Activated CD8-positive, alpha-beta memory T cell treated with anti-CD3 and anti-CD28 coated beads for 36 hours (primary cell): ENCODE results near the gene ZNF275. TPM values are rescaled to one million over a fixed set of nuclear protein-coding genes. Genes with fewer than 3 reads are reported as not detected.
"Not testable (repeated sequence)": the region's sequence is repeated elsewhere in the genome, so short reads cannot be mapped to it uniquely, and the experiment has no call there.

Source experiments
- CTCF ChIA-PET: fragments of 350-600 bp; sonication (Branson Sonifier 250); formaldehyde crosslinking; loops from one replicate; lab custom pipeline; 2021; ENCODE audit warnings: antibody characterized with exemption; lab: Charles Lee
- POLR2A ChIA-PET: fragments of 350-600 bp; sonication (Branson Sonifier 250); formaldehyde crosslinking; loops from one replicate; lab custom pipeline; 2021; ENCODE audit warnings: antibody characterized with exemption; lab: Charles Lee
- total RNA-seq, 2 experiments: library from RNA; stranded (reverse); gene quantifications; one replicate each; pipeline ENCODE4 v1.2.3, GENCODE V29; 2021

ZNF275 gene, protein sequence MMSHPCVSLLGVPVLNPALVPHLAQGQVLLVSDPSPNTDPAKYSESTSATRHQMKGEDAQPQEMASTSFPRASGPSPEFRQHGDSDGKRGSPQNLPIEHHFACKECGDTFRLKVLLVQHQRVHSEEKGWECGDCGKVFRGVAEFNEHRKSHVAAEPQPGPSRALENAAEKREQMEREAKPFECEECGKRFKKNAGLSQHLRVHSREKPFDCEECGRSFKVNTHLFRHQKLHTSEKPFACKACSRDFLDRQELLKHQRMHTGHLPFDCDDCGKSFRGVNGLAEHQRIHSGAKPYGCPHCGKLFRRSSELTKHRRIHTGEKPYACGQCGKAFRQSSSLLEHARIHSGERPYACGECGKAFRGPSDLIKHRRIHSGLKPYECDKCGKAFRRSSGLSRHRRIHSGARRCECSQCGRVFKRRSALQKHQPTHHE
- total RNA-seq = 10 to 100 TPM; 10.3 to 10.9 TPM

- POLR2A ChIA-PET = interaction anchor here (0.6 kb wide), 1 partner anchor 375 kb away, joined by 5 read pairs; no protein-coding TSS in a partner anchor
- CTCF ChIA-PET = interaction anchor here (0.8 kb wide), 1 partner anchor 30 kb away, joined by 3 read pairs; no protein-coding TSS in a partner anchor
Observed at GRCh38 chrX:153333821-153334653, at the start of gene ZNF275. ZNF275 (plus strand) TSS chrX:153334153; CDS start chrX:153336680, 2,527 bp downstream.

DNA sequence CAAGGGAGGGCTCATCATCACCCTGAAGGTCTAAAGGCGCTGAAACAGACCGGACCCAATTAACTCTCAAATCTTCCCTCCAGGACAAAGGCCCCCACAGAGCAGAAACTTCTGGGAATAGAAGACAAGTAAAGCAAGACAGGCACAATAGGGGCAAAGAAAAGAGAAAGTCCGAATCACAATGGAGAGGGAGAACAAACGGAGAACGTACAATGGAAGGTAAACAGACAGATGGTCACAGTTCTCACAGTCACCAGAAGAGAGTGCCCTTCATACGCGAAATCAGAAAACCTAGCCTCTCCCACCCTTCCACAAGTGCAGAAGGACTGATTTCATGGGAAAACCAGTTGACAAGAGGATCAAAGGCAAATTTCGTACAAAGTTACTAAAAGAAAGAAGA, 48.3 kb upstream of the ZNF275 start:
- CTCF ChIA-PET, POLR2A ChIA-PET: not testable (repeated sequence)

DNA sequence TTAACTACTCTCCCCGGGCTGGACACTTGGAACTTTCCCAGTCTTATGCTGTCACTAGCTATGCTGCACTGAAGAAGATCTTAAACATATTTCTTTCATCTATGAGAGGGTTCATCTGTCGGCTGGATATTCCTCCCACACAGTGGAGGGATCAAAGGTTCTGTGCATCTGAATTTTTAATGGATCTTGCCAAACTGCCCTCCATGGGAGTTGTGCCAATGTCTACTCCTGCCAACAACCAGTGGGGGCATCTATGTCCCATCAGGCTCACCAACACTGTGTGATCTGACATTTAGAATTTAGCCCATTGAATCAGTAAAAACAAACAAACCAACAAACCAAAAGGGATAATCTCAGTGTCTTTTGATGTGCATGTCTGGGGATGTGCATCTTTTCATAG, 45.1 kb upstream of the ZNF275 start:
- CTCF ChIA-PET, POLR2A ChIA-PET: not testable (repeated sequence)

GRCh38 chrX:153293485-153294071, 40.4 kb upstream of the ZNF275 start:
- POLR2A ChIA-PET = not testable (repeated sequence)

GRCh38 chrX:153297376-153297775, 36.6 kb upstream of the ZNF275 start:
- CTCF ChIA-PET = no interaction called here

More at GRCh38 chrX:153293485-153294071, 40.4 kb upstream of the ZNF275 start:
- CTCF ChIA-PET = not testable (repeated sequence)

DNA sequence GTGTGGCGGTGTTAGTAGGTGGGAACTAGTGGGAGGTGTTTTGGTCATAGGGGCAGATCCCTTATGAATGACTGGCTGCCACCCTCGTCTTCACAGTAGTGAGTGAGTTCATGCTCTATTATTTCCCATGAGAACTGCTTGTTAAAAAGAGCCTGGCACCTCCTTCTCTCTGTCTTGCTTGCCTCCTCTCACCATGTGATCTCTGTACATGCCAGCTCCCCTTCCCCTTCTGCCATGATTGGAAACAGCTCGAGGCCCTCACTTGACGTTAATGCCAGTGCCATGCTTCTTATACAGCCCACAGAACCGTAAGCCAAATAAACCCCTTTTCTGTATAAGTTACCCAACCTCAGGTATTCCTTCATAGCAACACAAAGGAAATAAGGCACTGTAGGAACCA, 34.1 kb upstream of the ZNF275 start:
- CTCF ChIA-PET = no interaction called here
- POLR2A ChIA-PET = no interaction called here

More at GRCh38 chrX:153297376-153297775, 36.6 kb upstream of the ZNF275 start:
- POLR2A ChIA-PET = no interaction called here

DNA sequence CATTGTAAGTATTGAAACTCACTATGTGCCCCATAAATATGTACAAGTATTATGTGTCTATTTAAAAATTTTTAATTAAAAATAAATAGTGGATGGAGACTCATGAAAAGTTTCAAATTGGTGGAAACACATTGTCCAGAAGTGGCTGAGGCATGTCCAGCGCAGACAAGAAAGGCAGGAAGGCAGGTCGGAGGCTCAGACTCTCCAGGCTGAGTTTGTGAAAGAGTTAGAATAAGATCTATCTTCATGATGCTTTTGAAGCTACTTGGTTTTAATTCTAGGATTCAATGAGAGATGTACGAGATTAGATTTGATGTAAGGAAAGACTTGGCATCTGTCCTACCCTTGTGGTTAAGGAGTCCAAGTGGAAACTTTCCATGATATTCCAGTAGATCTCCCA, 32.2 kb upstream of the ZNF275 start:
- ChIA-PET CTCF (no interaction called here), POLR2A (no interaction called here)

GRCh38 chrX:153302796-153303195, 31.2 kb upstream of the ZNF275 start:
- POLR2A ChIA-PET = no interaction called here
- CTCF ChIA-PET = no interaction called here

DNA sequence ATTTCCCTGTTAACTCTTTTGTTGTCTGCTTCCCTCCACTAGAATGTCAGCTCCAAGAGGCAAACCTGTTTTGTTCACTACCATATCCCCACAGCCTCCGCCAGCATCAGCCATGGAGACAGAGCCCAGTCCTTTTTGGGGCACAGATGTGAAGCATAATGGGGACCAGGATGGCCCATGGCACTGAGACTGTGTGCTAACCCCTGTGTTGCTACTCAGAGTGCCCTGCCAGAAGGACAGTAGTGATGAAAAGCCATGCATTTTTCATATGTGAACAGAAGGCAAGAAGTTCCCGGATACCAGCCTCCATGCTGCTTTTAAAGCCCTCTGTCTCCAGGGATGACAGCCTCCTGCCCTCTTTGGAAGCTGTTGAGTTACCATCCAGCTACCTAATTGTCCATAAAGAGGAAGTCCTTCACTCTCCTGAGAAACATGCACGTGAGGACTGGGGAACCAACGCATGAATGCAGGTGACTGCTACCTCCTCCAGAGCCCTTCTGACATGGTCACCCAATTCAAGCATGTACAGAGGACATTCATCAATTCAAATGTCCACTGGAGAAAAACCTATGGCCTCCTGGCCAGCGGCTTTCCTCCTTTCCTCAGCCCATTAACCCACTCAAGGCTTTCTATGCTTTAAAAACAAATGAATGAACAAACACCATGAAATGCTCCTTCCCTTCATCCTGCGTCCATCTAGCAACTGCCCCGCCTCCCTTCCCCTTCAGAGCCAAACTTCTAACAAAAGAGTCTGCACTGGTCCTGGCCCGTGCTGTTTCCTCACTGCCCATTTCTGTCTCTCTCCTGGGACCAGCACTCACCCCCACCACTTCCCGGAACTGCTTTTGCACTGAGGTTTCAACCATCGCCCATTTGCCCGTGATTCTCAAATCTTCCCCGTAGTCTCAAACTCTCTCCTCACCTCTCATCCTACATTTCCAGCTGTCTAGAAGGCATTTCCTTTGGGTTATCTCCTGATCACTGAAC, 30.4 kb upstream of the ZNF275 start:
- ChIA-PET POLR2A (no interaction called here), CTCF (interaction anchor here (0.8 kb wide), 1 partner anchor 31 kb away, joined by 3 read pairs; no protein-coding TSS in a partner anchor)

- ChIA-PET CTCF (no interaction called here), POLR2A (no interaction called here)
Observed at GRCh38 chrX:153304988-153305736, 28.8 kb upstream of the ZNF275 start.

GRCh38 chrX:153305972-153306371, 28.0 kb upstream of the ZNF275 start:
- ChIA-PET POLR2A (no interaction called here), CTCF (no interaction called here)

DNA sequence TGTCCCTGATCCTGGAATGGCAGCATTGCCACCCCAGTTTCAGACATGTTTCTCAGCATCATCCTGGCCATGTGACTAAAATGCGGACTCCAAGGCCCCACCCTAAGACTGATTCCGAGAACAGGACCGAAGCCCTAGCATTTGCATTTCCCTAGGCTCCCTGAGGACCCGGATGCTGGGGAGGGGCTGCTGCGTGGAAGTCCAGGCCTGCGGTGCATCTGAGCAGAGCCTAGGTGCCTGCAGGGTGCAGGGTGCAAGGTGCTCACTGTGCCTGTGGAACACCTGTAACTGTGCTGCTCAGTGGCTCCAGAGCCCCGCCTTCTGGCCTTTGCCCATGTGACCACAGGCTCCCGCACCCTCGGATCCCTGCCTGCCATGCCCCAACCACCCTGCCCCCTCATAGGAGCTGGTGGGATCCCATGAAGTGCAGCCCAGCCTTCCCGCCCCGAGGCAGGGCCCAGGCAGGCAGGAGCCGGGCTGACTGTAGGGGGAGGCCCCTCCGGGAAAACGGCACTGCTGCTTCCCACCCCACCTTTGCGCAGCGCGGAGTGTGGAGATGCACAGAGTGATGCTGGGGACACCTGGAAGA, 27.3 kb upstream of the ZNF275 start:
- CTCF ChIA-PET = no interaction called here
- POLR2A ChIA-PET = no interaction called here

DNA sequence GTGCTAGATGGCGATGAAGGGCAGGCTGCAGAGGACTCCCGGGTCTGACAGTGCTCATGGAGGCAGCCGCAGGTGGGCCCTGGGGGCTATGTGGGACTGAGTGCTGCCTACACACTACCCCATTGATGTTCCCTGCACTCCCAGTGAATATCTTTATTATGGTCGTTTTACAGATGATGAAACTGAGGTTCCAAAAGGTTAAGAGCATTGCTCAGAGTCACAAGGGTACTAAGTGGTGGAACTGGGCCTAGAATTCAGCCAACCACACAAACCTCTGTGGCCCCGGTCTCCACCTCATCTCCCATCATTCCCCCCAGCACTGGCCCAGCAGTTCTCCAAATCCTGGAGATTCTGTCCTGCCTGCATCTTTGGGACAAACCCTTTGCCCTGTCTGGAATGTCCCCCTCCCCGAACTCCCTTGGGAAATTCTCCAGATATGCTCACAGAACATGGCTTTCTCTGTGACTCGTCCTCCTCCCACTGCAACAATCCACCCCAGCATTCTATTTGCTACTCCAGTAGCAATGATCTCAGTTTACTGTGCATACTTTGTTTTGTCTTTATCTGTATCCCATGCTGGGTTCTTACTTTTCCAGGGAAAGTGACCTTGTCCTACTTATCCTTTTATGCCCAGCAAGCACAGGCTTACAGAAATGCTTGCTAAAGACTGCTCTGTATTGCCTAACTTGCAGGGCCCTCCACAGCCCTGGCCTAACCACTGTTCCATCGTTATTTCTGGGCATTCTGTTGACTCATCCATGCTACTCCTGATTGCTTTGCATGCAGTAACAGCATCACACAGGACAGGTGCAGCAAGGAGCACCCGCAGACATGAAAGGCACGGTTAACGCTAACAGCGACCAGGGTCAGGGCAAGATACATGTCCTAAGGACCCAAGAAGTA, 26.4 kb upstream of the ZNF275 start:
- CTCF ChIA-PET = no interaction called here
- POLR2A ChIA-PET = no interaction called here

GRCh38 chrX:153310901-153311300, 23.1 kb upstream of the ZNF275 start:
- CTCF ChIA-PET = no interaction called here

GRCh38 chrX:153312041-153312440, 21.9 kb upstream of the ZNF275 start:
- CTCF ChIA-PET = no interaction called here
- POLR2A ChIA-PET = no interaction called here

More at GRCh38 chrX:153310901-153311300, 23.1 kb upstream of the ZNF275 start:
- POLR2A ChIA-PET = no interaction called here

DNA sequence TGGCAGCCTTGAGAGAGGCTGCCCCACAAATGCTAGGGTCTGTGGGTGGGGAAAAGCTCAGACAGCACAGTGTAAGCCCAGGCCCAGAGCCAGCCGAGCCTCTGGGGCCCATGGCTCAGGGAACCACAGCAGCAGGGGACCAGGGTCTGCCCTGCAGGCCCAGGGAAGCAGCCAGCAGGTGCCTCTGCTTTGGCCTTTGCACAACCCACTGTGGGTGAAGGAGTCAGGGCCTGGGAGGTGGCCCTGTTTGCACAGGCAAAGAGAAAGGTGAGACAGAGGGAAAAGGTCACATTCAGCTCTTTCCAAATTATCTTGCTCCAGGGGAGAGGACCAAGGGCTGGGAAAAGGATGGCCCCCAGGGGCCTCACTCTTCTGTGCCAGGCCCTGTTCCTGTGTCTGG, 21.1 kb upstream of the ZNF275 start:
- CTCF ChIA-PET = no interaction called here
- POLR2A ChIA-PET = no interaction called here

DNA sequence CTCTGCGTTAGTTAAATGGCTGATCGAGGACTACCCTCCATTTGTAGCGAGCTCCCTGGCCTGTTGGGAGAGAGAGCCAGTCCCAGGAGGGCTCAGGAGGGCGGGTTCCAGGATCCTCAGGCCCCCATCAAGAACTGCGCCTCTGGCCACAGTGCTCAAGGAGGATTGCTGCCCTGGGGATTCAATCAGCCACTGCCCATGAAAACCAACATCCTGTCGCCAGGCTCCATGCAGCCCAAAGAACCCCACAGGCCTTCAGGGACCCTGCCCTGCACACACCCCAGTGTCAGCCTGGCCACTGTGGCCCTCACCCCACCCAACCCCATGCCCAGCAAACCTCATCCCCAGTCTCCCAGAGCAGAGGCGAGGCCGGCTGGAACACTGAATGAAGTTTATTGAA, 16.6 kb upstream of the ZNF275 start:
- POLR2A ChIA-PET = no interaction called here

More for the DNA sequence above, 16.6 kb upstream of the ZNF275 start:
- CTCF ChIA-PET = no interaction called here
